Measurements from ENCODE around the gene CYP3A4. TPM values are rescaled to one million over a fixed set of nuclear protein-coding genes. Genes with fewer than 3 reads are reported as not detected.
"Not testable (repeated sequence)": the region's sequence is repeated elsewhere in the genome, so short reads cannot be mapped to it uniquely, and the experiment has no call there.

CYP3A4 gene
- total and polyA plus RNA-seq, 4 donors = 0.11 to 0.40 (median 0.27) TPM; not detected in 1

DNA sequence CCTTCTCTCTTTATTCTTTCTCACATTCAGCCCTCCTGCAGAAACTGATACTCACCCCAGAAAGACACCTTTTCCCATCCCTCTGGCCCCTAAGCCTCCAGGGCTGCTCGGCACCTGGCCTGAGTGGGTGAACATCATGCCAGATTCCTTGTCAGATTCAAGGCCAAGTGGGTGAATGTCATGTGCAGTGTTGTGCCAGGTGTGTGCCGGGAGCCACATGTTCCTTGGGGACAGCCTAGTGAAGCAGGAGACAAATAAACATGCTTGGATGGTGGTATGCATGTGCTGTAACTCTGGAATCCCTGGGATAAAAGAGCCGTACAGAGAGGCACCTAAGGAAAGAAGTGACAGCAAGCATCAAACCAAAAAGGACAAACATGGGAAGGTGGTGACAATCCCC is 1.7 kb upstream of the CYP3A4 start:
- not testable (repeated sequence) for H3K27me3 ChIP-seq (ENCODE audit: control insufficient read depth, insufficient read depth, low read length); DNase-seq (ENCODE audit: low read depth in 4 of 6, low spot score in 6 of 6); H3K27ac ChIP-seq (ENCODE audit: low read depth, low read length); H3K36me3 ChIP-seq (ENCODE audit: control insufficient read depth, insufficient read depth, low read length); H3K9me3 ChIP-seq (ENCODE audit: control insufficient read depth, insufficient read depth, low read length); H3K4me3 ChIP-seq (ENCODE audit: low read depth, low read length); H3K4me1 ChIP-seq (ENCODE audit: control insufficient read depth, insufficient read depth, low read length)
- 81% methylated on average over 3 of the region's 3 CpGs for WGBS (ENCODE audit: insufficient coverage)

- 88% methylated on average over 2 of the region's 5 CpGs for WGBS (ENCODE audit: insufficient coverage)
- no peak overlapping the region for H3K27ac ChIP-seq (ENCODE audit: low read depth, low read length)
- H3K27me3 ChIP-seq (ENCODE audit: control insufficient read depth, insufficient read depth, low read length) = no peaks in the 10 kb centered on the region
- no peaks in the 10 kb centered on the region for H3K4me1 ChIP-seq (ENCODE audit: control insufficient read depth, insufficient read depth, low read length)
- H3K4me3 ChIP-seq (ENCODE audit: low read depth, low read length) = no peak overlapping the region
- no peaks in the 10 kb centered on the region for H3K36me3 ChIP-seq (ENCODE audit: control insufficient read depth, insufficient read depth, low read length)
- no peak for DNase-seq (ENCODE audit: low read depth in 4 of 6, low spot score in 6 of 6)
- no peaks in the 10 kb centered on the region for H3K9me3 ChIP-seq (ENCODE audit: control insufficient read depth, insufficient read depth, low read length)
Measured at GRCh38 chr7:99782012-99782953, 1.7 kb downstream of the CYP3A4 start.

- WGBS (ENCODE audit: insufficient coverage) = no CpG with 5 or more reads among the region's 1 CpG
- no peaks in the 10 kb centered on the region for H3K4me1 ChIP-seq (ENCODE audit: control insufficient read depth, insufficient read depth, low read length)
Measured at GRCh38 chr7:99780588-99780987, 3.4 kb downstream of the CYP3A4 start.

DNA sequence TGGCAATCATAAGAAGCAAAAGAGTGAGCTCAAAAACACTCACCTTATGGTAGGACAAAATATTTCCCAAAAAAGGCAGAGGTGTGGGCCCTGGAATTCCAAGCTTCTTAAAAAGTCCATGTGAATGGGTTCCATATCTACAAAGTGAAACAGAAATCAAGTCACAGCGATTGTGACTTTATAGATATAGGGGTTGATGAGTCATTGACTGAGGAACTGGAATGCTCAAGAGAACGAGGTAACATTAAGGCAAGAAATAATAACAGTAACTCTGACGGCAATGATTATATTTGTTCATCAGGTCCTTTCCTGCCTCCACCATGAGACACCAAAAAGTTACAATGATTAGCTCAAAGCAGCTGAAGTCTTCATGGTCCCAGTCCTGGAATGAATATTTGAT is 4.0 kb downstream of the CYP3A4 start:
- no peaks in the 10 kb centered on the region for H3K4me1 ChIP-seq (ENCODE audit: control insufficient read depth, insufficient read depth, low read length)

More at GRCh38 chr7:99780588-99780987, 3.4 kb downstream of the CYP3A4 start:
- Histone ChIP-seq H3K27me3 (ENCODE audit: control insufficient read depth, insufficient read depth, low read length) (no peaks in the 10 kb centered on the region), H3K27ac (ENCODE audit: low read depth, low read length) (no peak overlapping the region), H3K9me3 (ENCODE audit: control insufficient read depth, insufficient read depth, low read length) (no peaks in the 10 kb centered on the region), H3K36me3 (ENCODE audit: control insufficient read depth, insufficient read depth, low read length) (no peaks in the 10 kb centered on the region), H3K4me3 (ENCODE audit: low read depth, low read length) (no peak overlapping the region)
- DNase-seq (ENCODE audit: low read depth in 4 of 6, low spot score in 6 of 6) = no peak

GRCh38 chr7:99778880-99779279 is 5.1 kb downstream of the CYP3A4 start:
- H3K36me3 ChIP-seq (ENCODE audit: control insufficient read depth, insufficient read depth, low read length) = no peaks in the 10 kb centered on the region
- WGBS (ENCODE audit: insufficient coverage) = 100% methylated on average over 1 of the region's 5 CpGs
- DNase-seq (ENCODE audit: low read depth in 4 of 6, low spot score in 6 of 6) = no peak
- no peaks in the 10 kb centered on the region for H3K9me3 ChIP-seq (ENCODE audit: control insufficient read depth, insufficient read depth, low read length)
- no peaks in the 10 kb centered on the region for H3K27me3 ChIP-seq (ENCODE audit: control insufficient read depth, insufficient read depth, low read length)
- no peak overlapping the region for H3K27ac ChIP-seq (ENCODE audit: low read depth, low read length)
- no peak overlapping the region for H3K4me3 ChIP-seq (ENCODE audit: low read depth, low read length)
- H3K4me1 ChIP-seq (ENCODE audit: control insufficient read depth, insufficient read depth, low read length) = no peaks in the 10 kb centered on the region

More for the DNA sequence above, 4.0 kb downstream of the CYP3A4 start:
- no CpG with 5 or more reads among the region's 3 CpGs for WGBS (ENCODE audit: insufficient coverage)
- no peak overlapping the region for H3K27ac ChIP-seq (ENCODE audit: low read depth, low read length)
- no peak for DNase-seq (ENCODE audit: low read depth in 4 of 6, low spot score in 6 of 6)
- H3K27me3 ChIP-seq (ENCODE audit: control insufficient read depth, insufficient read depth, low read length) = no peaks in the 10 kb centered on the region
- no peaks in the 10 kb centered on the region for H3K9me3 ChIP-seq (ENCODE audit: control insufficient read depth, insufficient read depth, low read length)
- H3K4me3 ChIP-seq (ENCODE audit: low read depth, low read length) = no peak overlapping the region
- no peaks in the 10 kb centered on the region for H3K36me3 ChIP-seq (ENCODE audit: control insufficient read depth, insufficient read depth, low read length)

- not testable (repeated sequence) for H3K27ac ChIP-seq (ENCODE audit: low read depth, low read length); H3K36me3 ChIP-seq (ENCODE audit: control insufficient read depth, insufficient read depth, low read length); H3K4me3 ChIP-seq (ENCODE audit: low read depth, low read length); H3K27me3 ChIP-seq (ENCODE audit: control insufficient read depth, insufficient read depth, low read length); H3K4me1 ChIP-seq (ENCODE audit: control insufficient read depth, insufficient read depth, low read length); DNase-seq (ENCODE audit: low read depth in 4 of 6, low spot score in 6 of 6); H3K9me3 ChIP-seq (ENCODE audit: control insufficient read depth, insufficient read depth, low read length)
- WGBS (ENCODE audit: insufficient coverage) = no CpG with 5 or more reads among the region's 1 CpG
Measured at GRCh38 chr7:99773395-99773794, 10.6 kb downstream of the CYP3A4 start.

GRCh38 chr7:99772565-99772964 is 11.4 kb downstream of the CYP3A4 start:
- Histone ChIP-seq H3K4me1 (ENCODE audit: control insufficient read depth, insufficient read depth, low read length) (no peaks in the 10 kb centered on the region), H3K27me3 (ENCODE audit: control insufficient read depth, insufficient read depth, low read length) (no peaks in the 10 kb centered on the region), H3K27ac (ENCODE audit: low read depth, low read length) (no peak overlapping the region), H3K4me3 (ENCODE audit: low read depth, low read length) (no peak overlapping the region), H3K9me3 (ENCODE audit: control insufficient read depth, insufficient read depth, low read length) (no peaks in the 10 kb centered on the region), H3K36me3 (ENCODE audit: control insufficient read depth, insufficient read depth, low read length) (no peaks in the 10 kb centered on the region)
- DNase-seq (ENCODE audit: low read depth in 4 of 6, low spot score in 6 of 6) = no peak
- WGBS (ENCODE audit: insufficient coverage) = no CpG with 5 or more reads among the region's 1 CpG

DNA sequence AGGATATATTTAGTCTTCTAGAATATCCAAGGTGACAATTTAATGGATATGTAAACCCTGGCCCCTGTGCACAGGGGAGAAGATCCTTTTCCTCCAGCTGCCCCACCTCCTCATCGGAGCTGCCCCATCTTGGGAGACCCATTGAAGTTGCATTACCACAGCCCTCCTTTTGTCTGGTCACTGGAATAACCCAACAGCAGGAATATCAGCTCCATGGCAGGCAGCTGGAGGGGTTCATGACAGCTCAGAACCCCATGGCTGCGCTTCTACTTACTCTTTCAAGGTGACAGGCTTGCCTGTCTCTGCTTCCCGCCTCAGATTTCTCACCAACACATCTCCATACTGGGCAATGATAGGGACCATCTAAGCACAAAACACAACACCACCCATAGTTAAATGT is 14.5 kb downstream of the CYP3A4 start:
- H3K4me3 ChIP-seq (ENCODE audit: low read depth, low read length); H3K36me3 ChIP-seq (ENCODE audit: control insufficient read depth, insufficient read depth, low read length); H3K27ac ChIP-seq (ENCODE audit: low read depth, low read length); H3K27me3 ChIP-seq (ENCODE audit: control insufficient read depth, insufficient read depth, low read length); H3K9me3 ChIP-seq (ENCODE audit: control insufficient read depth, insufficient read depth, low read length); DNase-seq (ENCODE audit: low read depth in 4 of 6, low spot score in 6 of 6); H3K4me1 ChIP-seq (ENCODE audit: control insufficient read depth, insufficient read depth, low read length): not testable (repeated sequence)
- no CpG with 5 or more reads among the region's 3 CpGs for WGBS (ENCODE audit: insufficient coverage)

DNA sequence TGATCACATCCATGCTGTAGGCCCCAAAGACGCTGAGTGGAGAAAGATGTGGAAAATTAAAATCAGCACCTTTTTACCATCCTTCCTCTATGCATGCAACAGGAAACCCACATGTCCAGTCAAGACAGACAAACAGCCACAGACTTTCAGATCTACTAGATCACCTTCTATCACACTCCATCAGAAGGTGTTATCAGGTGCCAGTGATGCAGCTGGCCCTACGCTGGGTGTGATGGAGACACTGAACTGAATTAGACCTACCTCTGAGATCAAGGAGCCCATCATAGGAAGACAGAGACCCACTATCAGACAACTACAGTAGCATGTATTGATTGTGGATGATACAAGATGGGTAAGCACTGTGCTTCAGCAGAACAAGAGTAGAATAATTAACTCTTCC is 15.5 kb downstream of the CYP3A4 start:
- Histone ChIP-seq H3K9me3 (ENCODE audit: control insufficient read depth, insufficient read depth, low read length) (no peaks in the 10 kb centered on the region), H3K27ac (ENCODE audit: low read depth, low read length) (no peak overlapping the region), H3K4me1 (ENCODE audit: control insufficient read depth, insufficient read depth, low read length) (no peaks in the 10 kb centered on the region), H3K36me3 (ENCODE audit: control insufficient read depth, insufficient read depth, low read length) (no peaks in the 10 kb centered on the region), H3K27me3 (ENCODE audit: control insufficient read depth, insufficient read depth, low read length) (no peaks in the 10 kb centered on the region), H3K4me3 (ENCODE audit: low read depth, low read length) (no peak overlapping the region)
- no CpG with 5 or more reads among the region's 2 CpGs for WGBS (ENCODE audit: insufficient coverage)
- DNase-seq (ENCODE audit: low read depth in 4 of 6, low spot score in 6 of 6) = no peak

DNA sequence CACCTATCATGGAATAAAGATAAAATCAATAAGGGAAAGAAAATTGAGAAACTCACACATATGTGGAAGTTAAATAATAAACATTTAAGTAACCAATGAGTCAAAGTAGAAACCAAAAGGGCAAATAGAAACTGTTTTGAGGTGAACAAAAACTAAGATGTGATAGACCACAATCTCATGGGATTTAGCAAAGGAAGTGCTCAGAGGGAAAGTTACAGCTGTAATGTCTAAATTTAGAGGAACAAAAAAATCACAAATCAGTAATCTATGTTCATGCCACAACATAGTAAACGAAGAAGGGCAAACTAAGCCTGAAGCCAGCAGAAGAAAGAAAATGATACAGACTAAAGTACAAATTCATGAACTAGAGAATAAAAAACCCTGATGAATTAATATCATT is 16.3 kb downstream of the CYP3A4 start:
- H3K36me3 ChIP-seq (ENCODE audit: control insufficient read depth, insufficient read depth, low read length) = no peaks in the 10 kb centered on the region
- DNase-seq (ENCODE audit: low read depth in 4 of 6, low spot score in 6 of 6) = no peak
- no peak overlapping the region for H3K4me3 ChIP-seq (ENCODE audit: low read depth, low read length)
- no peaks in the 10 kb centered on the region for H3K9me3 ChIP-seq (ENCODE audit: control insufficient read depth, insufficient read depth, low read length)
- H3K27ac ChIP-seq (ENCODE audit: low read depth, low read length) = no peak overlapping the region
- no CpG with 5 or more reads among the region's 1 CpG for WGBS (ENCODE audit: insufficient coverage)
- no peaks in the 10 kb centered on the region for H3K27me3 ChIP-seq (ENCODE audit: control insufficient read depth, insufficient read depth, low read length)
- H3K4me1 ChIP-seq (ENCODE audit: control insufficient read depth, insufficient read depth, low read length) = no peaks in the 10 kb centered on the region

Measured in spinal cord (tissue), 10 donors.